ENCODE measurements around the gene CENPX. TPM values are rescaled to one million over a fixed set of nuclear protein-coding genes. Genes with fewer than 3 reads are reported as not detected.

Gene CENPX
- total and polyA plus RNA-seq, 2 experiments from 2014 or later: 58.2 to 83.2 TPM

DNA sequence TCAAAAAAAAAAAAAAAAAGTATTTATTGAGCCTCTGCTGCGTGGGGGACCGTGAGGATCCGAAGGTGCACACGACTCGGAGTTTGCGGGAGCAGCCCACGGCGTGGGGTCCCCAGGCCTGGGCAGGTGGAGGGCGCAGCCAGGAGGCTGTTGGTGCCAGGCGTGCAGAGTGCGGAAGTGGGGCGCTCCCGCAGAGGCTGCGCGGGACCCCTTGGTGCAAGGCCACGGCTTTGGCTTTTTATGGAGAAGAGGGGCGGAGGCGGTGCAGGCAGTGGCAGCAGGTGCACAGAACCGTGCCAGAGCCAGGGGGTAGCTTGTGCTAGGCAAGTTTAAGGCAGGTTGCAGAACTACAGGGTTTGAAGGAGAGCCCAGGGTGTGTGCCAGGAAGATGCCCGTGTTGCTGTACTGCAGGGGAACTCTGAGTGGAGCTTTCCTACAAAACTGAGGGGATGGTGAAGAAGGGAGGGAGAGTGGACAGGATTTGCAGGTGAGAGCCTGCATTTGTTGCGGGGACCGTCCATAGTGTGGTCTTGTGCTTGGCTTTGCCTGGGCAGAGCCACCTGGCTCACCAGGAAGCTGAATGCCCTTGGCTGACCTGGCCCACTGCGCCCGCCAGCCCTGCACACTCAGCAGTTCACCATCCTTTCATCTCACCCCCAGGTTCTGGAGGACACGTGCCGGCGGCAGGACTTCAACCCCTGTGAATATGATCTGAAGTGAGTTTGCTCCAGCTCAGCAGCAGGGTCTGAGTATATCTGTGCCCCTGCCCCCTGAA, 44.0 kb downstream of the CENPX start:
- Histone ChIP-seq H2AFZ (no peak overlapping the region), H3K79me2 (peaks cover 7% of the 10 kb centered on the region), H3K27me3 (no peaks in the 10 kb centered on the region), H3K4me2 (peak overlapping the region; percentile 98), H4K20me1 (ENCODE audit: insufficient read depth, poor library complexity, severe bottlenecking) (no peaks in the 10 kb centered on the region), H3K27ac (no peak overlapping the region), H3K4me1 (ENCODE audit: insufficient read depth) (peaks cover 13% of the 10 kb centered on the region), H3K36me3 (replicated peaks; ENCODE audit: insufficient read depth, low read depth) (no peaks in the 10 kb centered on the region), H3K9me2 (replicated peaks; ENCODE audit: insufficient read depth) (no peaks in the 10 kb centered on the region), H3K4me3 (no peak overlapping the region), H3K9me3 (ENCODE audit: low read depth) (no peaks in the 10 kb centered on the region)
- TF ChIP-seq, protein P1, sequence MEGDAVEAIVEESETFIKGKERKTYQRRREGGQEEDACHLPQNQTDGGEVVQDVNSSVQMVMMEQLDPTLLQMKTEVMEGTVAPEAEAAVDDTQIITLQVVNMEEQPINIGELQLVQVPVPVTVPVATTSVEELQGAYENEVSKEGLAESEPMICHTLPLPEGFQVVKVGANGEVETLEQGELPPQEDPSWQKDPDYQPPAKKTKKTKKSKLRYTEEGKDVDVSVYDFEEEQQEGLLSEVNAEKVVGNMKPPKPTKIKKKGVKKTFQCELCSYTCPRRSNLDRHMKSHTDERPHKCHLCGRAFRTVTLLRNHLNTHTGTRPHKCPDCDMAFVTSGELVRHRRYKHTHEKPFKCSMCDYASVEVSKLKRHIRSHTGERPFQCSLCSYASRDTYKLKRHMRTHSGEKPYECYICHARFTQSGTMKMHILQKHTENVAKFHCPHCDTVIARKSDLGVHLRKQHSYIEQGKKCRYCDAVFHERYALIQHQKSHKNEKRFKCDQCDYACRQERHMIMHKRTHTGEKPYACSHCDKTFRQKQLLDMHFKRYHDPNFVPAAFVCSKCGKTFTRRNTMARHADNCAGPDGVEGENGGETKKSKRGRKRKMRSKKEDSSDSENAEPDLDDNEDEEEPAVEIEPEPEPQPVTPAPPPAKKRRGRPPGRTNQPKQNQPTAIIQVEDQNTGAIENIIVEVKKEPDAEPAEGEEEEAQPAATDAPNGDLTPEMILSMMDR (IDR thresholded peaks at IDR 0.05; ENCODE audit: poor library complexity): no peak
- TF ChIP-seq EZH2 (IDR thresholded peaks at IDR 0.05; ENCODE audit: borderline replicate concordance) (no peak), EZH2phosphoT487 (IDR thresholded peaks at IDR 0.05; ENCODE audit: low read depth, severe bottlenecking, unreplicated experiment) (no peak)
- WGBS (ENCODE audit: low lambda C conversion rate, missing lambda C conversion rate): 93% methylated on average over 26 of the region's 27 CpGs
- DNase-seq (ENCODE audit: low spot score): no peak

DNA sequence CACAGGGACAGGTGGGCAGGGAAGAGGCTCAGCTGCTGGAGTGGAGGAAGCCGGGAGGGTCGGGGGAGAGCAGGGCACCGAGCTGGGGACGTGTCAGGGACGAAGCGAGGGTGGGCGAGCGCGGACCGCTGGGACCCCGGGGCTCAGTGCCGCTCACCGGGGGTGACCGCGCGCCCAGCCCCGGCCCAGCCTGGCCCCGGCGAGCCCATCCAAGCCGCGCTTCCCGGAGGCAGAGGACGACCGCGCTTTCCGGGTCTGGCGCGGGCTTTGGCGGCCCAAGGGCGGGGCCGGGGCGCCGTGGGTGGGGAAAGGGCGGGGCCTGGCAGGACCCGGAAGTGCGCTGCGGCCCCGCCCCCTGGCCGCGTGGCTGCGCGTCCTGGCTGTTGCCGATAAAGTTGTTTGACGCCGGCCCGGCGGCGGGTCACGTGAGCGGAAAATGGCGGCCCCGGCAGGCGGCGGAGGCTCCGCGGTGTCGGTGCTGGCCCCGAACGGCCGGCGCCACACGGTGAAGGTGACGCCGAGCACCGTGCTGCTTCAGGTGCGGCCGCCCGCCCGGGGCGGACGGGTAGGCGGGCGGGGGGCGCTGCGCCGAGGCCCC, 45.4 kb downstream of the CENPX start, which contains the start of gene ASPSCR1:
Gene ASPSCR1 (plus strand): TSS at position 419 of the 598 bp plus-strand sequence. CDS start 18 bp downstream, at position 437.
- DNase-seq (ENCODE audit: low spot score): peak; percentile 98
- WGBS (ENCODE audit: low lambda C conversion rate, missing lambda C conversion rate): under 1% methylated on average over 33 of the region's 76 CpGs
- H3K36me3 ChIP-seq (replicated peaks; ENCODE audit: insufficient read depth, low read depth): no peaks in the 10 kb centered on the region
- TF ChIP-seq, protein P1 (IDR thresholded peaks at IDR 0.05; ENCODE audit: poor library complexity): no peak
- TF ChIP-seq EZH2 (IDR thresholded peaks at IDR 0.05; ENCODE audit: borderline replicate concordance) (no peak), EZH2phosphoT487 (IDR thresholded peaks at IDR 0.05; ENCODE audit: low read depth, severe bottlenecking, unreplicated experiment) (no peak)
- peak within 1 kb of the TSS; percentile 98 for H3K4me2 ChIP-seq
- H3K9me3 ChIP-seq (ENCODE audit: low read depth): no peaks in the 10 kb centered on the region
- no peaks in the 10 kb centered on the region for H3K27me3 ChIP-seq
- H3K4me3 ChIP-seq: peak within 1 kb of the TSS; percentile 93
- no peaks in the 10 kb centered on the region for H3K9me2 ChIP-seq (replicated peaks; ENCODE audit: insufficient read depth)
- peaks cover 13% of the 10 kb centered on the region for H3K4me1 ChIP-seq (ENCODE audit: insufficient read depth)
- peak within 1 kb of the TSS; percentile 90 for H2AFZ ChIP-seq
- no peaks in the 10 kb centered on the region for H4K20me1 ChIP-seq (ENCODE audit: insufficient read depth, poor library complexity, severe bottlenecking)
- H3K79me2 ChIP-seq: peaks cover 7% of the 10 kb centered on the region
- H3K27ac ChIP-seq: peak within 1 kb of the TSS; percentile 96

DNA sequence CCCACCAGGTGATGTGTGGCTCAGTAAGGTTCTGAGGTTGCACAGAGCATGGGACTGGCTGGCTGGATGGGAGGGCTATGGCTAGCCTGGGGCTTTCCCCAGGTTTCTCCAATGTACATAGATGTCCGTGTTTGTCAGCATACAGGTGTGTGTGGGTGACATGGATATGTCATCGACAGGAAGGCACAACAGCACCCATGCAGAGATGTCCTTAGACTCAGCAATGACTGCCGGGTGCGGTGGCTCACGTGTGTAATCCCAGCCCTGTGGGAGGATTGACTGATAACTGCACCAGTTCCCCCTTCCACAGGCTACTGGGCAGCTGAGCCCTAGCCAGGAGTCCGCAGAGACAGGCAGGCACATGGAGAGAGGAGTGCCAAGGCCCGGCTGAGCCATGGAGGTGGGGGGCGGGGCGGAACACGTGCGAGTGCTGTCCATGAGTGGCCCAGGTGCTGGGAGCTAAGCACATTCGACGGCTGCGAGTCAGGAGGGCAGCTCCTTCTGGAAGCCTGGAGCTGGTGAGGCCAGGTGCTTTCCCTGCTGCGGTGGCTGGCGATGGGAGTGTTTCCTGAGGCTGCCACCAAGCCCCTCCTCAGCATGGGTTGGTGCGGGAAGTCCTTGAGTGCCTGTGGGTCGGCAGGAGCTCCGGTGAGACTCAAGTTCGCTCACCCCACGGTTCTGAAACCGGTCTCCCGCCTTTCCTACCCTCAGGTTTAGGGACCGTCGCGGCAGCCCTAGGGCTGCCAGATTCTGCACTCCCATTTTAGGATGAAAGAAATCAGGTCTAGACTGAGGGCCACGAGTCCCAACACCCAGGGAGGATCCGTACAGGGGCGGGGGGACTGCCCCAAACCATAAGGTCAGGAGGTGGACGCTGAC, 46.1 kb downstream of the CENPX start:
- peaks cover 7% of the 10 kb centered on the region for H3K79me2 ChIP-seq
- no peaks in the 10 kb centered on the region for H3K27me3 ChIP-seq
- peak overlapping the region; percentile 96 for H3K4me2 ChIP-seq
- no peaks in the 10 kb centered on the region for H3K9me3 ChIP-seq (ENCODE audit: low read depth)
- TF ChIP-seq EZH2phosphoT487 (IDR thresholded peaks at IDR 0.05; ENCODE audit: low read depth, severe bottlenecking, unreplicated experiment): no peak
- TF ChIP-seq, protein P1 (IDR thresholded peaks at IDR 0.05; ENCODE audit: poor library complexity): no peak
- TF ChIP-seq EZH2 (IDR thresholded peaks at IDR 0.05; ENCODE audit: borderline replicate concordance): no peak
- peaks cover 13% of the 10 kb centered on the region for H3K4me1 ChIP-seq (ENCODE audit: insufficient read depth)
- peak; percentile 66 for DNase-seq (ENCODE audit: low spot score)
- peak overlapping the region; percentile 90 for H2AFZ ChIP-seq
- peak overlapping the region; percentile 79 for H3K27ac ChIP-seq
- H3K4me3 ChIP-seq: peak overlapping the region; percentile 67
- no peaks in the 10 kb centered on the region for H3K9me2 ChIP-seq (replicated peaks; ENCODE audit: insufficient read depth)
- WGBS (ENCODE audit: low lambda C conversion rate, missing lambda C conversion rate): 33% methylated on average over 29 of the region's 30 CpGs
- no peaks in the 10 kb centered on the region for H3K36me3 ChIP-seq (replicated peaks; ENCODE audit: insufficient read depth, low read depth)
- no peaks in the 10 kb centered on the region for H4K20me1 ChIP-seq (ENCODE audit: insufficient read depth, poor library complexity, severe bottlenecking)
